ENCODE measurements around the gene FOSL1.

Gene FOSL1

DNA sequence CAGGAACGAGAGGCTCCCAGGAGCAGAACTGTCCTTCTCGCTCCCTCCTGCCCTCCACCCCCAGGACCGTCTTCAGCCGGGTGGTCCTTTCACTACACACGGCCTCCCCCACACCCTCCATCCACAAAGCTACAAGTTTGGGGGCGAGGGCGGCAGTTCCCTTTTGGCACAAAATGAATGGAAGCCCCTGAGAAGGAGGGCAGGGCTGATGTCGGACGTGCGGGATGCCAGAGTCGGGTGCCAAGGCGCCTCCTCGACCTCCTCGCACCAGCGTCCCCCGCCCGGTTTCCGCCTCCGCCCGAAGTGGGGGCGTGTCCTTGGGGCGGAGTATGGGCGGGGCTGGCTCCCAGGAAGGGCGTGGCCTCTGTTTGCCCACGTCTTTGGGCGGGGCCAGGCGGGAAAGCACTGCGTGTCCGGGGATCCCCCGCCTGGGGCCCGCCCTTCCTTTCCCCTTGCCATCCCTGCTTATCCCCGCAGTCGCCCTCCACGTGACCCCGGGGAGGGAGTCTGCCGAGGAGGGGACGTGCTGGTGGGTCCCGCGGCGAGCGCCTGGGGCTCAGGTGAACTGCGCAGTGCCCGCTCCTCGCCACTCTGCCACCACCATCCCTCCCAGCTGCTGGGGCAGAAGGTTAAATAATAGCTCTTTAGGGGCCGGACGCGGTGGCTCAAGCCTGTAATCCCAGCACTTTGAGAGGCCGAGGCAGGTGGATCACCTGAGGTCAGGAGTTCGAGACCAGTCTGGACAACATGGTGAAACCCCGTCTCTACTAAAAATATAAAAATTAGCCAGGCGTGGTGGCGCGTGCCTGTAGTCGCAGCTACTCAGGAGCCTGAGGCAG is 26.7 kb downstream of the FOSL1 start:
- peak; percentile 56 for TF ChIP-seq MYC (IDR thresholded peaks at IDR 0.05; ENCODE audit: low read depth, low read length)
- TF ChIP-seq, protein P1, sequence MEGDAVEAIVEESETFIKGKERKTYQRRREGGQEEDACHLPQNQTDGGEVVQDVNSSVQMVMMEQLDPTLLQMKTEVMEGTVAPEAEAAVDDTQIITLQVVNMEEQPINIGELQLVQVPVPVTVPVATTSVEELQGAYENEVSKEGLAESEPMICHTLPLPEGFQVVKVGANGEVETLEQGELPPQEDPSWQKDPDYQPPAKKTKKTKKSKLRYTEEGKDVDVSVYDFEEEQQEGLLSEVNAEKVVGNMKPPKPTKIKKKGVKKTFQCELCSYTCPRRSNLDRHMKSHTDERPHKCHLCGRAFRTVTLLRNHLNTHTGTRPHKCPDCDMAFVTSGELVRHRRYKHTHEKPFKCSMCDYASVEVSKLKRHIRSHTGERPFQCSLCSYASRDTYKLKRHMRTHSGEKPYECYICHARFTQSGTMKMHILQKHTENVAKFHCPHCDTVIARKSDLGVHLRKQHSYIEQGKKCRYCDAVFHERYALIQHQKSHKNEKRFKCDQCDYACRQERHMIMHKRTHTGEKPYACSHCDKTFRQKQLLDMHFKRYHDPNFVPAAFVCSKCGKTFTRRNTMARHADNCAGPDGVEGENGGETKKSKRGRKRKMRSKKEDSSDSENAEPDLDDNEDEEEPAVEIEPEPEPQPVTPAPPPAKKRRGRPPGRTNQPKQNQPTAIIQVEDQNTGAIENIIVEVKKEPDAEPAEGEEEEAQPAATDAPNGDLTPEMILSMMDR (IDR thresholded peaks at IDR 0.05; ENCODE audit: low read depth, low read length), result no peak
- TF ChIP-seq, protein P2, sequence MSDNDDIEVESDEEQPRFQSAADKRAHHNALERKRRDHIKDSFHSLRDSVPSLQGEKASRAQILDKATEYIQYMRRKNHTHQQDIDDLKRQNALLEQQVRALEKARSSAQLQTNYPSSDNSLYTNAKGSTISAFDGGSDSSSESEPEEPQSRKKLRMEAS (IDR thresholded peaks at IDR 0.05; ENCODE audit: low read depth, low read length), result peak; percentile 83
- peak; percentile 84 for TF ChIP-seq POLR2A (IDR thresholded peaks at IDR 0.05; ENCODE audit: extremely low read depth, insufficient read length)
- peak; percentile 92 for DNase-seq (ENCODE audit: low read depth)
- H3K4me3 ChIP-seq (ENCODE audit: low read depth, low read length), result peak overlapping the region; percentile 62

DNA sequence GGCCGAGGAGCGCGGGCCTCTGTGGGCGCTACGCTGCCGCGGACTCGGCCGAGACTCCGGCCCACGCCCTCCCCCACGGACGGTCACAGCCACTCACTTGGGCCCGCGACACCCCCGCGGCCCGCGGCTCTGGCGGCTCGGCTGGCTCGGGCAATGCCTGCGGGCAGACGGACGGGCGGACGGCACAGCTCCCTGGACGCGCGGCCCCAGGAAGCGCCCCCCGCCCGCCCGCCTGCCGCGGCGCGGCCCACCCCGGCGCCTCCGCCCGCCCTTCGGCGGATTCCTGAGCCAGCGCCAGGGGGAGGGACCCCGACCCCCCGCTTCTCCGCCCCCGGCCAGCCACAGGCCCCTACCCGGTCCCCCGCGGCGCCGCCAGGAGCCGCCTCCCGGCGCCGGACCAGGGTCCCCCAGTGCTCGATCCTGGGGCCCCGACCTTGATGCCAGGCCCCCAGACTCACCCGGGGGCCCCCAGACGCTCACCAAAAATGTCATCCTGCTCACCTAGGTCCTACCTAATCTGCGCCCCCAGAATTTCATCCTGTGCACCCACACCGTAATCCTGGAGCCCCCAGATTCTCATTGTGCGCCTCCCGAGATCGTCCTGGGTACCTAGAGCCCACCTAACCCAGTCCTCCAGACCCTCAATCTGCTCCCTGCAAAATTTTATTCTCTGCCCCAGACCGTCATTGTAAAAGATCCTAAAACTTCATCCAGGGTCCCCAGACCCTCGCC is 27.4 kb downstream of the FOSL1 start, which contains the start of gene EFEMP2:
TSS of gene EFEMP2 (minus strand) at position 215 of the 732 bp plus-strand sequence. CDS start 446 bp downstream, outside the sequence.
- DNase-seq (ENCODE audit: low read depth), result peak; percentile 62
- TF ChIP-seq POLR2A (IDR thresholded peaks at IDR 0.05; ENCODE audit: extremely low read depth, insufficient read length) (peak; percentile 18), MYC (IDR thresholded peaks at IDR 0.05; ENCODE audit: low read depth, low read length) (no peak)
- TF ChIP-seq, protein P1 (IDR thresholded peaks at IDR 0.05; ENCODE audit: low read depth, low read length), result no peak
- TF ChIP-seq, protein P2 (IDR thresholded peaks at IDR 0.05; ENCODE audit: low read depth, low read length), result no peak
- H3K4me3 ChIP-seq (ENCODE audit: low read depth, low read length), result peak within 1 kb of the TSS; percentile 62

DNA sequence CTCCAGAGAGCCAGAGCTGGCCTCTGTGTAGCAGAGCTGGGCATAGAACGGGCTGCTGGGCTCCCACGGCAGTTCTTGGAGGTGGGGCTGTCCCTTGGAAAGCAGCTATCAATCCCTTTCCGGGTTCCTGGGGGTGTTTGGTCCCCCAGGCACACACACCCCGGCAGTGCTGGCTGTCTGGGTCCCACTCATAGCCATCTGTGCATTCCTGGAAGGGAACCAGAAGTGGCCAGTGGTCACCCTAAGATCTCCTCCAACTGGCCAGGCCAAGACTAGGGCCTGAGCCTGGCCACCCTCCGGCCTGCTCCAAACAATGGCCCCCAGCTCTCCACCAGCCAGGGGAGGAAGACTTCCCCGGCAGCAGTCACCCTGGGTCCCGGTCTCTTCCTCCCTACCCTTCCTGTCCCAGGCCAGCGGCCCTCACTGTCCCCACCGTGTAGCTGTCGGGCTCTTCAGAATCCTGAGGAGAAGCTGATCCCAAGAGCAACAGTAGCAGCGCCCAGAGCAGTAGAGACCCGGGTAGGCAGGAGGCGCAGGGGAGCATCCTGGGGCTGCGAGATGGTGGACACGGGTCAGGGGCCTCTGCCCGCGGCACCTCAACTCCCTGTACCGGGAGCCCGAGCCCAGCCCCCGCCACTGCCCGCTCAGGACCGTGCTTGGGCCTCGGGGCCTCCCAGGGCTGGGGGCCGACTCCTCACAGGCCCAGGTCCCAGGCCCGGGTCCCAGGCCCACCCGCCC is 28.2 kb downstream of the FOSL1 start:
- H3K4me3 ChIP-seq (ENCODE audit: low read depth, low read length), result no peak overlapping the region
- DNase-seq (ENCODE audit: low read depth), result no peak

DNA sequence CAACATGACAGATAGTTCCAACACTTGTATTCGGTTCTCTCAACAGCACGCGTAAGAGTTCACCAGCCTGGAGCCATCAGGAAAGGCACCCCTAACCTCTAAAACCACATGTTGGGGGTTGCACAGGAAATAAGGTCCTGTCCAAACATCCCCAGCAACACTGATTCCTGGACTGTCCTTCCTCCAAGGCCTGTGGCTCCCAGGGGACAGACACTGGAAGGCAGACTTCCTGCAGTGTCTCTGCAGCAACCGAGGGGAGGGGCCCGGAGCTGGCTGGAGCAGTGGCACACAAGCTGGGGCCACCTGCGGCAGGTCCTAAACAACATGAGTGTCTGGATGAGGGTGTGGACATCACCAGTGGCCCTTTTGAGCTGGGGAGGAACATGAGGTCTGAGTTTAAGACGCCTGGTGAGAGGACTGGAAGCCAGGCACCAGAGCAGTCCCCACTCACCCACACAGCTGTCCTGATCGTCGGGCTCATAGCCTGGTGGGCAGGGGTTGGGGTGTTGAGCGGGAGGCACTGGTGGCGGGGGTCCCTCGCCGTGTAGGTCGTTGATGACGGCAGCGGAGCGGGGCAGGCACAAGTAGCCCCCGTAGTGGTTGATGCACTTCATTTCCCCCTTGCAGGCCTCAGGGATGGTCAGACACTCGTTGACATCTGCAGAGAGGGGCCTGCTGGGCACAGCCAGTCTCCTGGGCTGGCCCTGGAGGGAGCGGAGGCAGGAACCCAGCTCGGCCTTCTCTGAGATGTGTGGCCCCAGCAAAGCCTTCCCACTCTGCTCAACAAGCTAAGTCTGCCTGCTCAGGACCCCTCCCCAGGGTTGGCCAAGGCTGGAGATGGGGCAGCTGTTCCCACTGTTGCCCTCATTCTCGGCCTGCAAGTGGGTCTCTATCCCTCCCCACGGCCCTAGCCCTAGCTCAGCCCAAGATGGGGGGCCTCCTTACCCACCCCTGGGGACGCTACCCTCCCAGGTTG is 29.2 kb downstream of the FOSL1 start:
- DNase-seq (ENCODE audit: low read depth), result peak; percentile 96
- peak overlapping the region; percentile 25 for H3K4me3 ChIP-seq (ENCODE audit: low read depth, low read length)
- TF ChIP-seq POLR2A (IDR thresholded peaks at IDR 0.05; ENCODE audit: extremely low read depth, insufficient read length), result no peak
- TF ChIP-seq MYC (IDR thresholded peaks at IDR 0.05; ENCODE audit: low read depth, low read length), result peak; percentile 57; the same call in 1 of the 2 replicates
- TF ChIP-seq, protein P2 (IDR thresholded peaks at IDR 0.05; ENCODE audit: low read depth, low read length), result no peak

More for the DNA sequence above, 28.2 kb downstream of the FOSL1 start:
- TF ChIP-seq, protein P2 (IDR thresholded peaks at IDR 0.05; ENCODE audit: low read depth, low read length), result no peak
- TF ChIP-seq MYC (IDR thresholded peaks at IDR 0.05; ENCODE audit: low read depth, low read length) (no peak), POLR2A (IDR thresholded peaks at IDR 0.05; ENCODE audit: extremely low read depth, insufficient read length) (no peak)
- TF ChIP-seq, protein P1 (IDR thresholded peaks at IDR 0.05; ENCODE audit: low read depth, low read length), result no peak

DNA sequence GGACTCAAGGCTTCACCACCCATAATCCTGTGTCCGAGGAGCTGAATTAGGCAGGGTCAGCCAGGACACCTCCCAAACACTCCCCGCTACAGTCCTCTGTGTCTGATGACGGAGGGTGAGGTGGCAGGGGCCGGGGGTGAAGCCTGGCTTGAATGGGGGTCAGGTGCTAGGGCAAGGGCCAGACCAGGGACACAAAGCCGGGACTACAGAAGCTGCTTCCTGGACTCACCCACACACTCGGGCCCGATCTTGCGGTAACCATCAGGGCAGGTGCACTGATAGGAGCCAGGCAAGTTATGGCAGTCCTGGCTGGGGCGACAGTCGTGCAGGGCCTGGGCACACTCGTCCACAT is 29.9 kb downstream of the FOSL1 start:
- peak overlapping the region; percentile 25 for H3K4me3 ChIP-seq (ENCODE audit: low read depth, low read length)
- TF ChIP-seq, protein P1 (IDR thresholded peaks at IDR 0.05; ENCODE audit: low read depth, low read length), result no peak
- TF ChIP-seq POLR2A (IDR thresholded peaks at IDR 0.05; ENCODE audit: extremely low read depth, insufficient read length) (no peak), MYC (IDR thresholded peaks at IDR 0.05; ENCODE audit: low read depth, low read length) (no peak; the same call in 1 of the 2 replicates)
- TF ChIP-seq, protein P2 (IDR thresholded peaks at IDR 0.05; ENCODE audit: low read depth, low read length), result no peak

More for the DNA sequence above, 29.9 kb downstream of the FOSL1 start:
- DNase-seq (ENCODE audit: low read depth), result no peak
